OCI-LY1 (cell line): Measurements from ENCODE around the gene CUX1.

Experiments
- EZH2 ChIP-seq: fragments of 200-600 bp; sonication (generic), shearing (Covaris generic); IDR thresholded peaks from 2 replicates; pipeline ENCODE4 v1.8.0; 2017; ENCODE audit warnings: borderline replicate concordance, mixed run types, mild to moderate bottlenecking, antibody characterized with exemption, low read length, moderate library complexity, mixed read lengths
- TF ChIP-seq, protein P1 (sequence below): fragments of 200-600 bp; sonication (generic), shearing (Covaris generic); IDR thresholded peaks from 2 replicates; pipeline ENCODE4 v1.5.1; 2017; ENCODE audit warnings: mild to moderate bottlenecking, antibody characterized with exemption, low read length, moderate library complexity, mixed read lengths

DNA sequence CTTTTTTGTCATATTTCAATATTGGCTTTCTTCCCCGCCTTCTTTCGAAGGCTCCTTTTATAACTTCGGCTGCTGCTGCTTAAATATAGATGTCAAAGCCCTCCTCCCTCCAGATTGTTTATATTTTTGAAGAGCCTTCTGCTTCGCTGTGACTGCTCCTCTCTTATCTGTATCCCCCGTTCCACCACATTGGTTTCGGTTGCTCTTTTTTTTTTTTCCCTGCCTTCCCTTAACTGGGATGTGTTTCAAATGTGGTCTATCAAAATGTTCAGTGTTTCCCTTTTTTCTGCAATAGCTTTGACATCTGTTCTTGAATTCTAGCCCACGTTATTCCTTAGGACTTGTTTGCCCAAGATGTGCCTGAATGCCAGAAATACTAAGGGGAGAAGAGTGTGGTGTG is 96.4 kb downstream of the CUX1 start:
- TF ChIP-seq, protein P1, sequence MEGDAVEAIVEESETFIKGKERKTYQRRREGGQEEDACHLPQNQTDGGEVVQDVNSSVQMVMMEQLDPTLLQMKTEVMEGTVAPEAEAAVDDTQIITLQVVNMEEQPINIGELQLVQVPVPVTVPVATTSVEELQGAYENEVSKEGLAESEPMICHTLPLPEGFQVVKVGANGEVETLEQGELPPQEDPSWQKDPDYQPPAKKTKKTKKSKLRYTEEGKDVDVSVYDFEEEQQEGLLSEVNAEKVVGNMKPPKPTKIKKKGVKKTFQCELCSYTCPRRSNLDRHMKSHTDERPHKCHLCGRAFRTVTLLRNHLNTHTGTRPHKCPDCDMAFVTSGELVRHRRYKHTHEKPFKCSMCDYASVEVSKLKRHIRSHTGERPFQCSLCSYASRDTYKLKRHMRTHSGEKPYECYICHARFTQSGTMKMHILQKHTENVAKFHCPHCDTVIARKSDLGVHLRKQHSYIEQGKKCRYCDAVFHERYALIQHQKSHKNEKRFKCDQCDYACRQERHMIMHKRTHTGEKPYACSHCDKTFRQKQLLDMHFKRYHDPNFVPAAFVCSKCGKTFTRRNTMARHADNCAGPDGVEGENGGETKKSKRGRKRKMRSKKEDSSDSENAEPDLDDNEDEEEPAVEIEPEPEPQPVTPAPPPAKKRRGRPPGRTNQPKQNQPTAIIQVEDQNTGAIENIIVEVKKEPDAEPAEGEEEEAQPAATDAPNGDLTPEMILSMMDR, result no peak
- no peak for TF ChIP-seq EZH2
